Measurements from ENCODE around the gene TBL1X.

DNA sequence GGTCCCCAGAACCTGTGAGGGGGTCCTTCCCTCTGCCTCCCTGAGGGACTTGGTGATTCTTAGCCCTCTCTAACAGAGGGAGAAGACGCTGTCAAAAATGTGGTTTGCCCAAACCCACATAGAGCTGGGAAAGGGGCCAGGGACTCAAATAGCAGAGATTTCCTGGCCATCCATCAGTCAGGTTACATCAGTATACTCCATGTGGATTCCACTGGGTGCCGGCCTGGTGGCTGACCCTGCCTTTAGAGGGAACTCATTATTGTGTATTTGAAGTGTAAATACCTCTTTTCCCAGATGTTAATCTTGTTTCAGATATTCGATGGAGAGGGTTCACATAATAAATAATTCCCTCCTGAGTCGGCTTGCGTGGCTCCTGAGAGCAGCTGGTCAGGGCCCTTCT, 130.3 kb downstream of the TBL1X start:
- TF ChIP-seq, protein P1, sequence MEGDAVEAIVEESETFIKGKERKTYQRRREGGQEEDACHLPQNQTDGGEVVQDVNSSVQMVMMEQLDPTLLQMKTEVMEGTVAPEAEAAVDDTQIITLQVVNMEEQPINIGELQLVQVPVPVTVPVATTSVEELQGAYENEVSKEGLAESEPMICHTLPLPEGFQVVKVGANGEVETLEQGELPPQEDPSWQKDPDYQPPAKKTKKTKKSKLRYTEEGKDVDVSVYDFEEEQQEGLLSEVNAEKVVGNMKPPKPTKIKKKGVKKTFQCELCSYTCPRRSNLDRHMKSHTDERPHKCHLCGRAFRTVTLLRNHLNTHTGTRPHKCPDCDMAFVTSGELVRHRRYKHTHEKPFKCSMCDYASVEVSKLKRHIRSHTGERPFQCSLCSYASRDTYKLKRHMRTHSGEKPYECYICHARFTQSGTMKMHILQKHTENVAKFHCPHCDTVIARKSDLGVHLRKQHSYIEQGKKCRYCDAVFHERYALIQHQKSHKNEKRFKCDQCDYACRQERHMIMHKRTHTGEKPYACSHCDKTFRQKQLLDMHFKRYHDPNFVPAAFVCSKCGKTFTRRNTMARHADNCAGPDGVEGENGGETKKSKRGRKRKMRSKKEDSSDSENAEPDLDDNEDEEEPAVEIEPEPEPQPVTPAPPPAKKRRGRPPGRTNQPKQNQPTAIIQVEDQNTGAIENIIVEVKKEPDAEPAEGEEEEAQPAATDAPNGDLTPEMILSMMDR (IDR thresholded peaks at IDR 0.05), result no peak
- TF ChIP-seq POLR2A (IDR thresholded peaks at IDR 0.05), result no peak
